CD4-positive, alpha-beta T cell treated with Interleukin-10 for 1 hour (primary cell): ENCODE data around the gene C5orf22.
"Not testable (repeated sequence)": the region's sequence is repeated elsewhere in the genome, so short reads cannot be mapped to it uniquely, and the experiment has no call there.

Experiments used
- DNase-seq: peaks from one replicate; pipeline ENCODE4 v3.0.0-alpha.2; 2020

The C5orf22 gene

GRCh38 chr5:31531888-31532547, at the start of gene C5orf22, which contains the start of gene DROSHA:
Gene C5orf22 (plus strand): TSS chr5:31532301. CDS start chr5:31532393, 92 bp downstream.
Gene DROSHA (minus strand): TSS chr5:31532093. CDS start chr5:31529059, 3,034 bp downstream.
- DNase-seq, result peak; percentile 89

GRCh38 chr5:31485376-31486207, 46.5 kb upstream of the C5orf22 start:
- no peak for DNase-seq

- DNase-seq, result no peak
These were observed 45.7 kb upstream of the C5orf22 start for GRCh38 chr5:31486441-31486840.

GRCh38 chr5:31487506-31487905, 44.6 kb upstream of the C5orf22 start:
- no peak for DNase-seq

- DNase-seq, result no peak
These were observed 39.2 kb upstream of the C5orf22 start for GRCh38 chr5:31492869-31493268.

- no peak for DNase-seq
These were observed 36.8 kb upstream of the C5orf22 start for GRCh38 chr5:31495336-31495735.

GRCh38 chr5:31496301-31496700, 35.8 kb upstream of the C5orf22 start:
- no peak for DNase-seq

- no peak for DNase-seq
These were observed 35.2 kb upstream of the C5orf22 start for GRCh38 chr5:31496891-31497290.

- DNase-seq, result no peak
These were observed 31.8 kb upstream of the C5orf22 start for GRCh38 chr5:31500256-31500655.

- DNase-seq, result no peak
These were observed 29.6 kb upstream of the C5orf22 start for GRCh38 chr5:31502506-31502905.

- no peak for DNase-seq
These were observed 27.6 kb upstream of the C5orf22 start for GRCh38 chr5:31504529-31504928.

GRCh38 chr5:31511305-31511704, 20.8 kb upstream of the C5orf22 start:
- no peak for DNase-seq

GRCh38 chr5:31516802-31517201, 15.3 kb upstream of the C5orf22 start:
- DNase-seq, result no peak

GRCh38 chr5:31523041-31523440, 9.1 kb upstream of the C5orf22 start:
- DNase-seq, result no peak

GRCh38 chr5:31530541-31531265, 1.4 kb upstream of the C5orf22 start:
- no peak for DNase-seq

- peak; percentile 15 for DNase-seq
These were observed 586 bp upstream of the C5orf22 start for GRCh38 chr5:31531543-31531887.

GRCh38 chr5:31534527-31535046, 2.5 kb downstream of the C5orf22 start:
- no peak for DNase-seq

- no peak for DNase-seq
These were observed 4.8 kb downstream of the C5orf22 start for GRCh38 chr5:31536873-31537272.

GRCh38 chr5:31537349-31537748, 5.2 kb downstream of the C5orf22 start:
- no peak for DNase-seq

- no peak for DNase-seq
These were observed 5.8 kb downstream of the C5orf22 start for GRCh38 chr5:31537851-31538250.

GRCh38 chr5:31549114-31549513, 17.0 kb downstream of the C5orf22 start:
- not testable (repeated sequence) for DNase-seq

- no peak for DNase-seq
These were observed 19.8 kb downstream of the C5orf22 start for GRCh38 chr5:31551878-31552277.

- DNase-seq, result no peak
These were observed 21.8 kb downstream of the C5orf22 start for GRCh38 chr5:31553863-31554262.
